Activated T-helper 1 cell treated with Interleukin-2 at 50 U/mL for 16 hours (primary cell): Measurements from ENCODE around the gene PRPF19.
A peak's percentile ranks its signal among the peaks of the same experiment; 100 is the strongest.

Experiments
- DNase-seq: peaks from one replicate; pipeline ENCODE4 v3.0.0-alpha.2; 2020; ENCODE audit warnings: low read depth

Gene PRPF19

GRCh38 chr11:60841797-60842667 is 64.4 kb downstream of the PRPF19 start, which contains the start of gene CCDC86:
Gene CCDC86, plus strand, starts transcription at chr11:60842113. Its CDS starts 12 bp downstream, at chr11:60842125.
- DNase-seq, result peak; percentile 98
